GM13976 (cell line): ENCODE data around the gene GMNN.
A peak's percentile ranks its signal among the peaks of the same experiment; 100 is the strongest.

Experiments used
- DNase-seq: peaks from one replicate; pipeline ENCODE4 v3.0.0; 2012; ENCODE audit warnings: low spot score
- in situ Hi-C: fragments of 300-500 bp; cut with MboI; formaldehyde crosslinking; loops from one replicate; pipeline ENCODE4 v1.12.0; 2022; ENCODE audit warnings: low sequenced_read_pairs, mixed read lengths, inconsistent platforms; ENCODE audit not compliant: unreplicated experiment
- TF ChIP-seq, protein P1 (sequence below): IDR thresholded peaks from 2 replicates; pipeline ENCODE4 v1.5.1; 2012; ENCODE audit warnings: borderline replicate concordance, mild to moderate bottlenecking; ENCODE audit not compliant: insufficient read depth; ENCODE audit errors: extremely low read depth, missing control alignments, control extremely low read depth

GMNN gene

DNA sequence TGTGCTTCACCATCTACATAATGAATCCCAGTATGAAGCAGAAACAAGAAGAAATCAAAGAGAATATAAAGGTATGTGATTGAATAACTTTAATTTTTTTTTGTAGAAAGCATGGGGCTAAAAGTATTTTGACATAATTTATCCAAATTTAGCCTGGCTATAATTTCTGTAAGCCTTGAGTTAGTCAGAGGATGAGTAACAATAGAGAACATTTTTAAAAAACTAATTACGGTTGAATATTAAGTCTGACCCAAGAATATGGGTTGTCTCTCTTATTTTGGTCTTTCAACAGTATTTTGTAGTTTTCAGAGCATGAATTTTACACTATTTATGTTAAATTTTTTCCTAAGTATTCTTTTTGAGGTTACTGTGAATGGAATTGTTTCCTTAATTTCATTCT lies 2.5 kb downstream of the GMNN start:
- TF ChIP-seq, protein P1, sequence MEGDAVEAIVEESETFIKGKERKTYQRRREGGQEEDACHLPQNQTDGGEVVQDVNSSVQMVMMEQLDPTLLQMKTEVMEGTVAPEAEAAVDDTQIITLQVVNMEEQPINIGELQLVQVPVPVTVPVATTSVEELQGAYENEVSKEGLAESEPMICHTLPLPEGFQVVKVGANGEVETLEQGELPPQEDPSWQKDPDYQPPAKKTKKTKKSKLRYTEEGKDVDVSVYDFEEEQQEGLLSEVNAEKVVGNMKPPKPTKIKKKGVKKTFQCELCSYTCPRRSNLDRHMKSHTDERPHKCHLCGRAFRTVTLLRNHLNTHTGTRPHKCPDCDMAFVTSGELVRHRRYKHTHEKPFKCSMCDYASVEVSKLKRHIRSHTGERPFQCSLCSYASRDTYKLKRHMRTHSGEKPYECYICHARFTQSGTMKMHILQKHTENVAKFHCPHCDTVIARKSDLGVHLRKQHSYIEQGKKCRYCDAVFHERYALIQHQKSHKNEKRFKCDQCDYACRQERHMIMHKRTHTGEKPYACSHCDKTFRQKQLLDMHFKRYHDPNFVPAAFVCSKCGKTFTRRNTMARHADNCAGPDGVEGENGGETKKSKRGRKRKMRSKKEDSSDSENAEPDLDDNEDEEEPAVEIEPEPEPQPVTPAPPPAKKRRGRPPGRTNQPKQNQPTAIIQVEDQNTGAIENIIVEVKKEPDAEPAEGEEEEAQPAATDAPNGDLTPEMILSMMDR = no peak
- in situ Hi-C loops = no loop called here
- DNase-seq = no peak

DNA sequence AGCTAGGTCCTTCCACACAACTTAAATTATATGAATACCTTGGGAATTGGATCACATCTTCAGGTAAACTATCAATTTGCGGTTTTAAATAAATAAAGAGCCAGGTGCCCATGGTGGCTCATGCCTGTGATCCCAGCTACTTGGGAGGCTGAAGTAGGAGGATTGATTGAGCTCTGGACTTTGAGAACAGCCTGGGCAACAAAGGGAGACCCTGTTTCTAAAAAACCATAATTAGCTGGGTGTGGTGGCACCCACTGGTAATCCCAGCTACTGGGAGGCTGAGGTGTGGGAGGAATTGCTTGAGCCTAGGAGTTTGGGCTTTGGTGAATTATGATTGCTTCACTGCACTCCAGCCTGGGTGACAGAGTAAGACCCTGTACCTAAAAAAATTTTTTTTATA lies 3.4 kb downstream of the GMNN start:
- no peak for DNase-seq
- in situ Hi-C loops = no loop called here
- TF ChIP-seq, protein P1 = no peak

GRCh38 chr6:24778878-24779277 lies 4.1 kb downstream of the GMNN start:
- TF ChIP-seq, protein P1 = no peak
- DNase-seq = no peak
- in situ Hi-C loops = no loop called here

DNA sequence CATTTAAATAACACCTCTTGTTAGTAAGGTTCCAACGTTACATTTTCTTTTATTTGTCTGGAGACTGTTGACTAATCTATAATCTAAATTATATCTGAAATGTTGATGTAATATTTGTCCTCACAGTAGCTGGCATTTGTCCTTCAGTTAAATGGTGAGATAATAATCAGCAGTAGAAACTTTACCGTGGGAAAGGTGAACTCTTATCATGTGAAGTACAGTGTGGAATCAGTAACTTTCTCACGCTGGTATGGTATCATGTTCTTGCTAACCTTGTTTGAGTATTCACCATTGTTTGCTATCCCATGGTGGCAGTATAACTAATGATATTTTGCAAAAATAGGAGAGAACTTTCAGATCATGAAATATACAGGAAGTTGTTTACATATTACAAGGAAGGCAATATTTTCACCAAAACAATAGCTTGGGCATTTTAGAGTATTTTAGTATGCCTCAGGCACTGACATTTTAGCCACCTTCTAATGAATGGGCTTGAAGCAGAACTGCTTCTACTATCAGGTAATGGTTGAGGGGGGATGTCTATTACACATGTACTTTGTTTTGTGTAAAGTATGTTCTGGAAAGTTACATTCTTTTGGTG lies 4.8 kb downstream of the GMNN start:
- TF ChIP-seq, protein P1 = no peak
- peak; percentile 55 for DNase-seq
- in situ Hi-C loops = no loop called here

DNA sequence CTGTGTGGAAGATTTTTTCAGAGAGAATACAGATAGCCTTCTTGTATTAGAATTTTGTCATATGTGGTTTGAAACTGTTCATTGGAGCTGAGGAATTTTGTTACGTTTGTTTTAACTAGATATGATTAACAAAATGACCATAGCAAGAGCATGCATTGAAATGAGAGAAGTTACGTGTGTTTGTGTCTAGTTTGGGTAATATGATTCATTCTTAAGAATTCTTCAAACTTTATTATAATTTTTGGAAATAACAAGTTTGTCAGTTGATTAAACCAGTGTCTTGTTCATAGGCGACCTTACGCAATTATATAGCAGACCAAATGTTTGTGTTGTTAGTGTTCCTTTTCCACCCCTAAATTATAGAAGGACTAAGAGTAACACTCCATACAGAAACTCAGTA lies 5.5 kb downstream of the GMNN start:
- no peak for DNase-seq
- TF ChIP-seq, protein P1 = no peak
- in situ Hi-C loops = no loop called here

GRCh38 chr6:24788031-24788665 lies 13.4 kb downstream of the GMNN start:
- DNase-seq = no peak
- in situ Hi-C loops = no loop called here
- TF ChIP-seq, protein P1 = no peak
